Skeletal muscle tissue (tissue), 4 donors: Measurements from ENCODE around the gene CCN2. TPM values are rescaled to one million over a fixed set of nuclear protein-coding genes. Genes with fewer than 3 reads are reported as not detected.

Source experiments
- H3K27ac ChIP-seq: one replicate; pipeline ENCODE4 v1.7.0; 2013; ENCODE audit warnings: mild to moderate bottlenecking, low read depth, low read length, inconsistent platforms
- H3K27me3 ChIP-seq, 3 donors: one replicate each; pipeline ENCODE4 v1.7.0; 2013; ENCODE audit warnings: low read length in 3 of 3; ENCODE audit not compliant: control insufficient read depth in 3 of 3, insufficient read depth in 3 of 3
- H3K36me3 ChIP-seq, 3 donors: one replicate each; pipeline ENCODE4 v1.7.0; 2013; ENCODE audit warnings: low read length in 3 of 3; ENCODE audit not compliant: control insufficient read depth in 3 of 3, insufficient read depth in 3 of 3
- H3K4me1 ChIP-seq, 3 donors: one replicate each; pipeline ENCODE4 v1.7.0; 2013; ENCODE audit warnings: low read length in 3 of 3, mild to moderate bottlenecking in 3 of 3; ENCODE audit not compliant: control insufficient read depth in 3 of 3, insufficient read depth in 3 of 3
- H3K4me3 ChIP-seq, 3 donors: one replicate each; pipeline ENCODE4 v1.7.0; 2013; ENCODE audit warnings: low read length in 3 of 3
- H3K9ac ChIP-seq, 3 donors: one replicate each; pipeline ENCODE4 v1.7.0; 2013; ENCODE audit warnings: low read length in 3 of 3, mild to moderate bottlenecking in 3 of 3, moderate library complexity in 2 of 3, low read depth in 1 of 3
- H3K9me3 ChIP-seq, 3 donors: one replicate each; pipeline ENCODE4 v1.7.0; 2013; ENCODE audit warnings: low read length in 3 of 3; ENCODE audit not compliant: control insufficient read depth in 3 of 3
- total RNA-seq: library from RNA; depleted of rRNA; stranded (reverse); fragments of >200 nt; gene quantifications from one replicate; pipeline ENCODE4 v1.2.3, GENCODE V29; 2014
- donor health status: Osteomylitis.

The CCN2 gene
- total RNA-seq, 1 donor from 2014 or later: 29.7 TPM

DNA sequence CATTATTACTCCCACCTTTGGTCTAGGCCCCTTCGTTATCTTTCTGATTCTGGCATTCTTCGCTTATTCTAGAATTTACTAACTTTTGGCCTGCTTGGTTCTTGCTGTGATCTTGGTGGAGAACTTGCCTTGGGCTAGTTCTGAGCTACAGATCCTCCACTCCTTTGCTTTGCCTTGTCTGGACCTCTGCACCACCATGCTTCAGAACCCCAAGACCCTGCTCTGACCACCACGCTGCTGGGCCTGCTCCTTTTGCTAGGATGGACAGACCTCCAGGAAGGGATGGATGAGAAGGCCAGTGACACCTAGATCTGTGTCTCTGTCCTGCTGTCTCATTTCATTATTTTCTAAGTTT lies 30.4 kb upstream of the CCN2 start:
- no peaks in the 10 kb centered on the region for H3K27me3 ChIP-seq
- no peak overlapping the region for H3K4me3 ChIP-seq
- H3K36me3 ChIP-seq: no peaks in the 10 kb centered on the region
- H3K9ac ChIP-seq: no peak overlapping the region
- no peaks in the 10 kb centered on the region for H3K9me3 ChIP-seq
- no peak overlapping the region for H3K27ac ChIP-seq
- H3K4me1 ChIP-seq: no peaks in the 10 kb centered on the region

DNA sequence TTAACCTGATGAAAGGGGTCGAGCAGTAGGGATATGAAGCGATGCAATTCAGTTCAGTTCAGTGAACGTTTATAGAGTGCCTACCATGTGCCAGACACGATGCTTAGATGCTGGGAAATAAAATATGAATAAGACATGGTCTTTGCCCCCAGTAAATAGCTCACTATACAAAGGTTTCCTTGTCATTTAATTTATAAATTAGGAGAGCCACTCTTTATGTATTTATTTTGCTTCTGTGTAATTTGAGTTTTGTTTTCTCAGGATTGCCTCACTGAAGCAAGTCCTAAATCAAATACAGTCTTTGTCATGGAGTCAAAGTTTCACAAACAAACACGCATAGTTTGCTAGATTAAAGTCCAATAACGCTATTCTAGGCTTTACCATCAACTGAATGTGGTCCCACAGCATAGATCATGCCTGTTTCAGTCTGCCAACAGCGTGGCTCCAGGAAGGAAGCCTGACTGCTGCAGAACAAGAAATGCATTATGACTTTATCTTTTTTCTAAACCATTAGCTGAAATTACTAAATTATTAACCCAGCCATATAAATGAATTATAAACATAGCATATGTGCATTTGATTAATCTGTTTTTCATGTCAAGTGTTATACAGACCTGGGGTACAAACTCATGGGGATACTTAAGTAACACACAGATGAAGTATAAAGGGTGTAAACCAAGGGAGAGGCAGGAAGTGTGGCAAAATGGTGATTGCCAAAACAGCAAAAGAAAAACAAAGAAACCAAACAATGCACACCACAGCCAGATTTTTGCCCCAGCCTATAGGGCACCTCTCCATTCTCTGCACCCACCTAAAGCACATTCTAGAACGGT lies 29.8 kb upstream of the CCN2 start:
- Histone ChIP-seq H3K36me3 (no peaks in the 10 kb centered on the region), H3K4me3 (no peak overlapping the region), H3K4me1 (no peaks in the 10 kb centered on the region), H3K9ac (no peak overlapping the region), H3K9me3 (no peaks in the 10 kb centered on the region), H3K27me3 (no peaks in the 10 kb centered on the region), H3K27ac (no peak overlapping the region)

GRCh38 chr6:131980338-131980790 lies 29.2 kb upstream of the CCN2 start:
- no peak overlapping the region for H3K9ac ChIP-seq
- H3K27me3 ChIP-seq: no peaks in the 10 kb centered on the region
- H3K4me3 ChIP-seq: no peak overlapping the region
- H3K9me3 ChIP-seq: no peaks in the 10 kb centered on the region
- no peak overlapping the region for H3K27ac ChIP-seq
- H3K36me3 ChIP-seq: no peaks in the 10 kb centered on the region
- H3K4me1 ChIP-seq: no peaks in the 10 kb centered on the region

DNA sequence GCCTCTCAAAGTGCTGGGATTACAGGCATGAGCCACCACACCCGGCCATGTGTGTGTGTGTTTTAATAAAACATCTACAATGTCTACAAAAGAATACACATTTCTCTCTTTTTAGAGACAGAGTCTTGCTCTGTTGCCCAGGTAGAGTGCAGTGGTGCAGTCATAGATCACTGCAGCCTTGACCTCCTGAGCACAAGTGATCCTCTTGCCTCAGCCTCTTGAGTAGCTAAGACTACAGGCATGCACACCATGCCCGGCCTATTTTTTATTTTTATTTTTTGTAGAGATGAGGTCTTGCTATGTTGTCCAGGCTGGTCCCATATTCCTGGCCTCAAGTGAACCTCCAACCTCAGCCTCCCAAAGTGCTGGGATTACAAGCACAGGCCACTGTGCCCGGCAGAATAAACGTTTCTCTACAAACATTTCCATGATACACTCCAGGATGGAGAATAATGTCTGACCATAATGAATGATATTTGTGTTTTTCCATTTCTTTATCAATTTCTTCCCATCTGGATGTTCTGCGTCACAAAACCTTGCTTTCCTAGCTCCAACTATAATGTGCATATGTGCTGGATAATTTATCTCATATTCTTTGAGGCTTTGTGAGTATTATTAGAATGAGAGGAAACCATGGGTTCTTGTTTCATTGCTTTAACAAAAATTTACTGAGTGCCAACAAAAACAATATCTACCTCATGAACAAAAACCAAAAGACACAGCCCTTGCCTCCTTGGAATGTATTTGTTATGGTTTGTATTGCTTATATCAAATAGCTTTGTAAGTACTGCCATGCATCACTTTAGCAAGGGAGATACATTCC lies 28.6 kb upstream of the CCN2 start:
- H3K9ac ChIP-seq: no peak overlapping the region
- no peak overlapping the region for H3K4me3 ChIP-seq
- no peaks in the 10 kb centered on the region for H3K9me3 ChIP-seq
- no peak overlapping the region for H3K27ac ChIP-seq
- no peaks in the 10 kb centered on the region for H3K4me1 ChIP-seq
- H3K27me3 ChIP-seq: no peaks in the 10 kb centered on the region
- H3K36me3 ChIP-seq: no peaks in the 10 kb centered on the region

DNA sequence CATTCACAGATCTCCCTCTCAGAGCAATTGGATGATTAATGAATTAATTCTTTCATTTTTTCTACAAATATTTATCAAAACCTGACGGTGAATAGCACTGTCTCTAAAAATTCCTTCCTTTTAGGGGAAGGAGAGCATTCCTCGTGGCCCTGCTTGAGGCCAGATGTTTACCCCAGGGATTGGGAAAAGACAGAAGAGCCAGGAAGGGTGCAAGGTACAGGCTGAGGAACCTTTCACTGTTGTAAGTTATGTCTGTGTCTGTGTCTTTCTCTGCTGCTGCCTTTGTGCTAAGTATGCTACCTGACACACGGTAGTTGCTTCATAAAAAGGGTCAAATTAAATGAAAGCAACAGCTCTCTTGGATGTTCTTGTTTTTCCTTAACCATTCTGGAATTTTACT lies 27.4 kb upstream of the CCN2 start:
- no peaks in the 10 kb centered on the region for H3K9me3 ChIP-seq
- no peak overlapping the region for H3K27ac ChIP-seq
- no peak overlapping the region for H3K9ac ChIP-seq
- H3K4me1 ChIP-seq: no peaks in the 10 kb centered on the region
- H3K4me3 ChIP-seq: no peak overlapping the region
- H3K27me3 ChIP-seq: no peaks in the 10 kb centered on the region
- no peaks in the 10 kb centered on the region for H3K36me3 ChIP-seq

DNA sequence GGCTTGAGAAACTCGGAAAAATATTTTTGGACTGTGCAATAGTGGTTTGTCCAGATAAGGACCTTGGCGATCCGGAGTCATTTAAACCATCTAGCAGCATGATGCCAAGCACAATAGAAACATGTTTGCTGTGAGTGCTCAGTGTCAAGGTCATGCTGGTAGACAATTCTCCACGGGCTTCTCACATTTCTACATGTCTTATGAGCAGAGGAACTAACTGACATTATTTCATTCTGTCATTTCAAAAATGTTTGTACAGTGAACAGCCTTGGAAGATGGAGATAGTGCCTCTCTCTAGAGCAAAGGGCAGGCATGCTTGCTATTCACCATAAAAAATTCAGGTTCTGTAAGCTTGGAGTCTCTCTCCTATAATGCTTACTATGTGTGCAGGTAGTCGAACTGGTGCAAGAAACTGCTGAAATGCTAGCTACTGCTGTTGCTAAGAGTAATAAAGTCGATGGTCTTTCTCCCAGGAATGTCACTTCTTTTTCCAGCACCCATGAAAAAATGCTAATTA lies 25.4 kb upstream of the CCN2 start:
- no peak overlapping the region for H3K27ac ChIP-seq
- H3K36me3 ChIP-seq: no peaks in the 10 kb centered on the region
- no peak overlapping the region for H3K4me3 ChIP-seq
- H3K9ac ChIP-seq: no peak overlapping the region
- no peaks in the 10 kb centered on the region for H3K4me1 ChIP-seq
- H3K27me3 ChIP-seq: no peaks in the 10 kb centered on the region
- no peaks in the 10 kb centered on the region for H3K9me3 ChIP-seq

DNA sequence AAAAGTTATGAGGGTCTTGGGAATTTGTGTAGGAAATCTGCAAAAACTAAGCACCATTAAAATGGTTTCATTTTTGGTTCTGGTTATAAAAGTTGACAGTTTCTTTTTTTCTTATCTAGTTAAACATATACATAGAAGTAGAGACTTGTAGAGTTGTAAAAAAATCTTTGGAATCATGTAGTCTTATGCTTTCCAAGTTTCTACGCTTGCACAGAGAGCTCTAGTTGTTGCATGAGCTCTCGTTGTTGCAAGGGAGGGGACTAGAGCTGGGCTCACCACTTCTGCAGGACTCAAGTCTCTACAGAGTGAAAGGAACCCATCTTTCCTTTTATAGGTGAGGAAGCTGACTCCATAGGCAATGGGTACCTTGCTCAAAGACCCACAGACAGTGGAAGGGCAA lies 21.6 kb upstream of the CCN2 start:
- H3K9ac ChIP-seq: no peak overlapping the region
- no peak overlapping the region for H3K27ac ChIP-seq
- no peaks in the 10 kb centered on the region for H3K27me3 ChIP-seq
- no peaks in the 10 kb centered on the region for H3K9me3 ChIP-seq
- no peak overlapping the region for H3K4me3 ChIP-seq
- H3K36me3 ChIP-seq: no peaks in the 10 kb centered on the region
- no peaks in the 10 kb centered on the region for H3K4me1 ChIP-seq

DNA sequence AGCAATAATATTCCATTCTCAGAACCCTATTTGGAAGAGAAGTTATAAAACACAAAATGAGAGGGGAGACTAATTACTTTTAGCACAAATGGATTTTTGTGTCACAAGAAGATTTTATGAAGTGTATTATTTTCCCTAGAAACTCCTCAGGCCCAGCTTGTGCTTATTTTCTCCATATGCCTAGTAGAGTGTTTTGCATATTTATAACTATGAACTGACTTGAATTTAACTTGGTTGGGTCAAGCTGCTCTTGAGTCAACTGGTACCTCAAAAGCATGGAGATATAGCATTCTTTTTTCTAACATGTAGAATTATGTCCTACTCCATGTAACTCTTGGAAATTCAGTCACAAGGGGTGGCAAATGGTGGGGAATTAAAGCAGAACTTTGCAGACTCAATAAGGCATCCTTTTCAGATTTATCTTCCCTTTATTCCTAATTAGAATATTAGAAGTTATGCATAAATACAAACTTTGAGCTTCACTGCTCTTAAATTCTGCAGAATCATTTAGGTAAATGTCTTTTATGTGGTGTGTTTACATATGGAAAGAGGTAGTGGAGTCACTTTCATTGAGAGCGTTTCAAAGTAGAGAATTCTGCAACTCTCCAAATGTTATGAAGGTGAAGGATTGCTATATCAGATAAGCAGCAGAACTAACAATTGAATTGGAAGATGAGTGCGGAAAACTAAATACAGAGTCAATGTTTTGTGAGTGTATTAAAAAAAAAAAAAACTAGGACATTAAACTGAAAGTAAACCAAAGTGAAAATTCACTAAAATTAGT lies 19.1 kb upstream of the CCN2 start:
- Histone ChIP-seq H3K9ac (no peak overlapping the region), H3K27ac (no peak overlapping the region), H3K36me3 (no peaks in the 10 kb centered on the region), H3K4me1 (no peaks in the 10 kb centered on the region), H3K9me3 (no peaks in the 10 kb centered on the region), H3K27me3 (no peaks in the 10 kb centered on the region), H3K4me3 (no peak overlapping the region)

- no peaks in the 10 kb centered on the region for H3K36me3 ChIP-seq
- no peaks in the 10 kb centered on the region for H3K4me1 ChIP-seq
- no peak overlapping the region for H3K4me3 ChIP-seq
- no peaks in the 10 kb centered on the region for H3K9me3 ChIP-seq
- H3K27me3 ChIP-seq: no peaks in the 10 kb centered on the region
- H3K27ac ChIP-seq: no peak overlapping the region
- H3K9ac ChIP-seq: no peak overlapping the region
Observed at GRCh38 chr6:131968656-131969055, 17.5 kb upstream of the CCN2 start.
